HEK293 (cell line): ENCODE measurements around the gene TET2.

Experiments
- CTCF ChIA-PET: fragments of 350-600 bp; formaldehyde crosslinking; extraction: SDS; loops from one replicate; lab custom pipeline; 2021; ENCODE audit warnings: antibody characterized with exemption; lab: Yijun Ruan, JAX
- POLR2A ChIA-PET: fragments of 300-600 bp; formaldehyde crosslinking; extraction: SDS; loops from one replicate; lab custom pipeline; 2020; ENCODE audit warnings: antibody characterized with exemption, inconsistent platforms; lab: Yijun Ruan, JAX
- H3K27ac ChIP-seq: fragments of 200-500 bp; sonication (Bioruptor generic); 2 replicates; pipeline ENCODE4 v1.5.1; 2014; ENCODE audit warnings: low read depth, low read length, control low read depth, inconsistent platforms; ENCODE audit errors: extremely low read depth
- H3K36me3 ChIP-seq, 2 experiments: fragments of 200-500 bp in 1 of 2; sonication (Bioruptor generic) in 1 of 2; 1 replicate in 1 of 2; 2 replicates in 1 of 2; pipeline ENCODE4 v1.5.1; 2014 to 2017; ENCODE audit warnings: inconsistent platforms in 2 of 2, low read length in 2 of 2; ENCODE audit not compliant: control insufficient read depth in 2 of 2, insufficient read depth in 1 of 2
- H3K4me1 ChIP-seq: fragments of 200-500 bp; sonication (Bioruptor generic); 2 replicates; pipeline ENCODE4 v1.5.1; 2014; ENCODE audit warnings: mild to moderate bottlenecking, low read length, inconsistent platforms; ENCODE audit not compliant: control insufficient read depth, insufficient read depth
- H3K4me3 ChIP-seq: 2 replicates; pipeline ENCODE4 v1.5.1; 2011; ENCODE audit warnings: low read depth, mild to moderate bottlenecking, control low read depth, low read length, moderate library complexity
- H3K9me3 ChIP-seq: fragments of 200-500 bp; sonication (Bioruptor generic); 2 replicates; pipeline ENCODE4 v1.5.1; 2014; ENCODE audit warnings: low read depth, low read length, inconsistent platforms; ENCODE audit not compliant: control insufficient read depth, insufficient read depth
- BCL6B ChIP-seq: fragments of 450-650 bp; formaldehyde crosslinking; IDR thresholded peaks from 2 replicates; pipeline ENCODE4 v1.5.1; 2017; ENCODE audit warnings: missing biosample characterization, missing genetic modification characterization
- ELK4 ChIP-seq: IDR thresholded peaks from 2 replicates; pipeline ENCODE4 v1.6.1; 2011; ENCODE audit warnings: mild to moderate bottlenecking, low read depth, low read length, borderline replicate concordance
- HOXC10 ChIP-seq: sonication (generic); formaldehyde crosslinking; IDR thresholded peaks from 2 replicates; pipeline ENCODE4 v1.8.1; 2023; ENCODE audit warnings: mild to moderate bottlenecking, missing genetic modification reagents
- HOXD13 ChIP-seq: sonication (generic); formaldehyde crosslinking; IDR thresholded peaks from 2 replicates; pipeline ENCODE4 v1.8.0; 2022; ENCODE audit warnings: missing genetic modification reagents, borderline replicate concordance
- ZBTB48 ChIP-seq: fragments of 450-650 bp; formaldehyde crosslinking; IDR thresholded peaks from 2 replicates; pipeline ENCODE4 v1.5.1; 2016; ENCODE audit warnings: missing biosample characterization, missing genetic modification characterization
- ZNF132 ChIP-seq: fragments of 450-650 bp; formaldehyde crosslinking; IDR thresholded peaks from 2 replicates; pipeline ENCODE4 v1.5.1; 2017; ENCODE audit warnings: missing biosample characterization, missing genetic modification characterization, borderline replicate concordance
- ZNF133 ChIP-seq: fragments of 450-650 bp; formaldehyde crosslinking; IDR thresholded peaks from 2 replicates; pipeline ENCODE4 v1.5.1; 2016; ENCODE audit warnings: missing biosample characterization, missing genetic modification characterization
- ZNF138 ChIP-seq: fragments of 450-650 bp; formaldehyde crosslinking; IDR thresholded peaks from 2 replicates; pipeline ENCODE4 v1.5.1; 2016; ENCODE audit warnings: missing biosample characterization, missing genetic modification characterization, borderline replicate concordance
- ZNF155 ChIP-seq: fragments of 450-650 bp; formaldehyde crosslinking; IDR thresholded peaks from 2 replicates; pipeline ENCODE4 v1.5.1; 2016; ENCODE audit warnings: missing biosample characterization, missing genetic modification characterization
- ZNF16 ChIP-seq: fragments of 450-650 bp; formaldehyde crosslinking; IDR thresholded peaks from 2 replicates; pipeline ENCODE4 v1.5.1; 2016; ENCODE audit warnings: low read depth, missing biosample characterization, missing genetic modification characterization
- ZNF19 ChIP-seq: fragments of 450-650 bp; formaldehyde crosslinking; IDR thresholded peaks from 2 replicates; pipeline ENCODE4; 2016; ENCODE audit warnings: missing biosample characterization, missing genetic modification characterization, low read depth
- ZNF266 ChIP-seq: fragments of 450-650 bp; formaldehyde crosslinking; IDR thresholded peaks from 2 replicates; pipeline ENCODE4 v1.5.1; 2016; ENCODE audit warnings: missing biosample characterization, missing genetic modification characterization, low read depth
- ZNF292 ChIP-seq: fragments of 450-650 bp; formaldehyde crosslinking; IDR thresholded peaks from 2 replicates; pipeline ENCODE4 v1.5.1; 2016; ENCODE audit warnings: low read depth, missing biosample characterization, missing genetic modification characterization, borderline replicate concordance
- ZNF366 ChIP-seq: fragments of 450-650 bp; formaldehyde crosslinking; conservative IDR thresholded peaks from 2 replicates; pipeline ENCODE4 v1.5.1; 2016; ENCODE audit warnings: missing biosample characterization, missing genetic modification characterization
- ZNF426 ChIP-seq: fragments of 450-650 bp; formaldehyde crosslinking; IDR thresholded peaks from 2 replicates; pipeline ENCODE4 v1.5.1; 2017; ENCODE audit warnings: missing biosample characterization, missing genetic modification characterization, mild to moderate bottlenecking, inconsistent platforms, moderate library complexity
- ZNF596 ChIP-seq: fragments of 450-650 bp; IDR thresholded peaks from 2 replicates; pipeline ENCODE4 v1.5.0; 2018; ENCODE audit warnings: missing biosample characterization, mild to moderate bottlenecking, missing genetic modification characterization, moderate library complexity
- ZNF670 ChIP-seq: fragments of 450-650 bp; formaldehyde crosslinking; IDR thresholded peaks from 2 replicates; pipeline ENCODE4 v1.5.1; 2016; ENCODE audit warnings: missing biosample characterization, missing genetic modification characterization, low read depth
- ZNF692 ChIP-seq: fragments of 450-650 bp; formaldehyde crosslinking; IDR thresholded peaks from 2 replicates; pipeline ENCODE4 v1.5.1; 2016; ENCODE audit warnings: missing biosample characterization, missing genetic modification characterization
- ZNF747 ChIP-seq: fragments of 450-650 bp; formaldehyde crosslinking; IDR thresholded peaks from 2 replicates; pipeline ENCODE4 v1.5.1; 2016; ENCODE audit warnings: missing biosample characterization, missing genetic modification characterization
- ZNF76 ChIP-seq: fragments of 450-650 bp; formaldehyde crosslinking; IDR thresholded peaks from 2 replicates; pipeline ENCODE4; 2016; ENCODE audit warnings: low read depth, missing biosample characterization, missing genetic modification characterization, borderline replicate concordance
- ZNF837 ChIP-seq: fragments of 450-650 bp; formaldehyde crosslinking; IDR thresholded peaks from 2 replicates; pipeline ENCODE4 v1.5.1; 2016; ENCODE audit warnings: missing biosample characterization, missing genetic modification characterization
- TF ChIP-seq, protein P1 (sequence below): fragments of 450-650 bp; formaldehyde crosslinking; IDR thresholded peaks from 2 replicates; pipeline ENCODE4 v1.5.1; 2016; ENCODE audit warnings: missing biosample characterization, missing genetic modification characterization

Gene TET2

DNA sequence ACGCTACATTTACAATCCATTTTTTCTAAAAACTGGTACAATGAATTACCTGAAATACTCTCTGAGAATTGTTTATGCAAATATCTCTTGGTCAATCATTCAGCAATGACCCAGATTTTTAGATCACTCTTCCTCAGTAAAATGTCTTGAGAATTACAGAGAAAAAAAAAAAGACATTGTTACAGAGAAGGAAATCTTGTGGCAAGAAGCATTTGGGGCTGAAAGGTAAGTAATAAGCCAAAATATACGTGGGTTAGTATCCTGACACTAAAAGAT lies 19.6 kb upstream of the TET2 start:
- Histone ChIP-seq H3K4me3 (no peak overlapping the region), H3K36me3 (no peaks in the 10 kb centered on the region), H3K27ac (no peak overlapping the region), H3K4me1 (no peaks in the 10 kb centered on the region), H3K9me3 (no peaks in the 10 kb centered on the region)
- CTCF ChIA-PET = interaction anchor here (0.6 kb wide), 1 partner anchor 347 kb away, joined by 3 read pairs; no protein-coding TSS in a partner anchor
- TF ChIP-seq ZNF155 (tag by site-specific recombination) = no peak
- no peak for TF ChIP-seq ZNF596 (tag by site-specific recombination)
- no peak for TF ChIP-seq HOXC10 (CRISPR knock-in tag)
- TF ChIP-seq ZNF133 (tag by site-specific recombination) = no peak
- no peak for TF ChIP-seq ZNF692 (tag by site-specific recombination)
- no peak for TF ChIP-seq ZNF19 (tag by site-specific recombination)
- no peak for TF ChIP-seq ZNF76 (tag by site-specific recombination)
- no peak for TF ChIP-seq ZNF366 (tag by site-specific recombination)
- no peak for TF ChIP-seq ZNF292 (tag by site-specific recombination)
- no peak for TF ChIP-seq HOXD13 (CRISPR knock-in tag)
- no peak for TF ChIP-seq ZBTB48 (tag by site-specific recombination)
- TF ChIP-seq BCL6B = no peak
- POLR2A ChIA-PET = no interaction called here

GRCh38 chr4:105128208-105128607 lies 18.5 kb upstream of the TET2 start:
- POLR2A ChIA-PET = no interaction called here
- no peak for TF ChIP-seq ZNF266
- TF ChIP-seq ZNF132 (tag by site-specific recombination) = no peak
- no peak for TF ChIP-seq ZNF837
- TF ChIP-seq, protein P1, sequence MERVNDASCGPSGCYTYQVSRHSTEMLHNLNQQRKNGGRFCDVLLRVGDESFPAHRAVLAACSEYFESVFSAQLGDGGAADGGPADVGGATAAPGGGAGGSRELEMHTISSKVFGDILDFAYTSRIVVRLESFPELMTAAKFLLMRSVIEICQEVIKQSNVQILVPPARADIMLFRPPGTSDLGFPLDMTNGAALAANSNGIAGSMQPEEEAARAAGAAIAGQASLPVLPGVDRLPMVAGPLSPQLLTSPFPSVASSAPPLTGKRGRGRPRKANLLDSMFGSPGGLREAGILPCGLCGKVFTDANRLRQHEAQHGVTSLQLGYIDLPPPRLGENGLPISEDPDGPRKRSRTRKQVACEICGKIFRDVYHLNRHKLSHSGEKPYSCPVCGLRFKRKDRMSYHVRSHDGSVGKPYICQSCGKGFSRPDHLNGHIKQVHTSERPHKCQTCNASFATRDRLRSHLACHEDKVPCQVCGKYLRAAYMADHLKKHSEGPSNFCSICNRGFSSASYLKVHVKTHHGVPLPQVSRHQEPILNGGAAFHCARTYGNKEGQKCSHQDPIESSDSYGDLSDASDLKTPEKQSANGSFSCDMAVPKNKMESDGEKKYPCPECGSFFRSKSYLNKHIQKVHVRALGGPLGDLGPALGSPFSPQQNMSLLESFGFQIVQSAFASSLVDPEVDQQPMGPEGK (tag by site-specific recombination) = no peak
- no peak for TF ChIP-seq ZNF16 (tag by site-specific recombination)
- TF ChIP-seq ZNF426 (tag by site-specific recombination) = no peak
- TF ChIP-seq ZNF747 (tag by site-specific recombination) = no peak
- no peak for TF ChIP-seq ZNF138 (tag by site-specific recombination)
- no peak for TF ChIP-seq ZNF670
- no peak for TF ChIP-seq ZNF596 (tag by site-specific recombination)
- TF ChIP-seq ELK4 = no peak
- TF ChIP-seq, all 188 proteins: peak for 0

More at GRCh38 chr4:105128208-105128607, 18.5 kb upstream of the TET2 start:
- CTCF ChIA-PET = no interaction called here
- H3K4me3 ChIP-seq = no peak overlapping the region
- H3K36me3 ChIP-seq = no peaks in the 10 kb centered on the region
- no peaks in the 10 kb centered on the region for H3K4me1 ChIP-seq
- H3K9me3 ChIP-seq = no peaks in the 10 kb centered on the region
- no peak overlapping the region for H3K27ac ChIP-seq
